CD4-positive, alpha-beta T cell (primary cell): ENCODE measurements around the gene REEP1. TPM values are rescaled to one million over a fixed set of nuclear protein-coding genes. Genes with fewer than 3 reads are reported as not detected.

Experiments
- ATAC-seq: fragments of 200-7000 bp; cut with Tn5 transposase; one replicate; pipeline ENCODE4 v1.10.0; 2022; ENCODE audit warnings: mild to moderate bottlenecking; ENCODE audit not compliant: poor library complexity
- CTCF ChIA-PET: fragments of 350-600 bp; sonication (Branson Sonifier 250); formaldehyde crosslinking; loops from one replicate; lab custom pipeline; 2021; ENCODE audit warnings: antibody characterized with exemption, inconsistent platforms; lab: Charles Lee
- POLR2A ChIA-PET: fragments of 350-600 bp; sonication (Branson Sonifier 250); formaldehyde crosslinking; loops from one replicate; lab custom pipeline; 2021; ENCODE audit warnings: antibody characterized with exemption, inconsistent platforms; lab: Charles Lee
- DNase-seq, 14 experiments: peaks; one replicate each; pipeline ENCODE4 v3.0.0-alpha.2; 2013 to 2020; ENCODE audit warnings: mixed read lengths in 2 of 14
- H3K27ac ChIP-seq, 2 donors: one replicate each; pipeline versions ENCODE4 v1.5.1 to v1.7.0; 2013; ENCODE audit warnings: low read length in 2 of 2, low read depth in 1 of 2, mild to moderate bottlenecking in 1 of 2
- H3K27me3 ChIP-seq, 2 experiments: 1 replicate in 1 of 2; 2 replicates in 1 of 2; pipeline versions ENCODE4 v1.6.1 to v1.7.0; 2013; ENCODE audit warnings: low read length in 2 of 2, control low read depth in 1 of 2, mild to moderate bottlenecking in 1 of 2, moderate library complexity in 1 of 2; ENCODE audit not compliant: insufficient read depth in 2 of 2, control insufficient read depth in 1 of 2
- H3K36me3 ChIP-seq: one replicate; pipeline ENCODE4 v1.6.1; 2013; ENCODE audit warnings: low read length, control low read depth; ENCODE audit not compliant: insufficient read depth
- H3K4me1 ChIP-seq: one replicate; pipeline ENCODE4 v1.6.1; 2013; ENCODE audit warnings: low read length, control low read depth; ENCODE audit not compliant: insufficient read depth
- H3K4me3 ChIP-seq: one replicate; pipeline ENCODE4 v1.5.1; 2013; ENCODE audit warnings: mild to moderate bottlenecking, low read length, moderate library complexity
- H3K9me3 ChIP-seq, 2 experiments: 1 replicate in 1 of 2; 2 replicates in 1 of 2; pipeline versions ENCODE4 v1.6.1 to v1.7.0; 2013; ENCODE audit warnings: low read length in 2 of 2, mild to moderate bottlenecking in 2 of 2, control low read depth in 1 of 2, moderate library complexity in 1 of 2; ENCODE audit not compliant: control insufficient read depth in 1 of 2, insufficient read depth in 1 of 2
- H3K27ac Mint-ChIP-seq: one replicate; pipeline ENCODE4 v1.8.0; 2020; ENCODE audit warnings: mixed read lengths
- H3K27me3 Mint-ChIP-seq: one replicate; pipeline ENCODE4 v1.8.0; 2021; ENCODE audit warnings: mixed read lengths
- H3K36me3 Mint-ChIP-seq: one replicate; pipeline ENCODE4 v1.8.0; 2021; ENCODE audit warnings: low read depth, mixed read lengths
- H3K4me1 Mint-ChIP-seq: one replicate; pipeline ENCODE4 v1.8.0; 2021; ENCODE audit warnings: low read depth, mixed read lengths
- H3K4me3 Mint-ChIP-seq: one replicate; pipeline ENCODE4 v1.8.0; 2020; ENCODE audit warnings: mild to moderate bottlenecking, mixed read lengths
- H3K9me3 Mint-ChIP-seq: one replicate; pipeline ENCODE4 v1.8.0; 2020; ENCODE audit warnings: mixed read lengths
- CTCF ChIP-seq: fragments of 200-600 bp; IDR thresholded peaks from one replicate; pipeline ENCODE4 v1.8.0; 2022; ENCODE audit warnings: antibody characterized with exemption, mild to moderate bottlenecking
- intact Hi-C, 2 experiments: fragments of 100-400 bp; cut with DNase I in 1 of 2; cut with micrococcal nuclease in 1 of 2; formaldehyde crosslinking; loops; one replicate each; pipeline versions ENCODE4 v1.15.1 to v1.9.0; 2023 to 2025; cut with DNase I, micrococcal nuclease
- total RNA-seq, 174 experiments: library from RNA in 2 of 174; stranded (reverse) in 2 of 174; gene quantifications; one replicate each; pipeline ENCODE4 v1.2.3 and lab custom pipeline; 2021 to 2026

The REEP1 gene
- total RNA-seq, 2 experiments from 2014 or later = not detected

- Histone ChIP-seq H3K27me3 (peaks cover 0 to 9% of the 10 kb centered on the region in 2 experiments), H3K36me3 (no peaks in the 10 kb centered on the region), H3K4me3 (no peak overlapping the region), H3K27ac (no peak overlapping the region), H3K4me1 (no peaks in the 10 kb centered on the region), H3K9me3 (no peaks in the 10 kb centered on the region)
- no peak for DNase-seq
- Mint-ChIP-seq H3K9me3 (no peaks in the 10 kb centered on the region), H3K36me3 (no peaks in the 10 kb centered on the region), H3K4me1 (no peaks in the 10 kb centered on the region), H3K27me3 (peaks cover 8% of the 10 kb centered on the region), H3K4me3 (no peak overlapping the region), H3K27ac (no peak overlapping the region)
- ChIA-PET CTCF (interaction anchor here (0.6 kb wide), 1 partner anchor 40 kb away, joined by 3 read pairs; no protein-coding TSS in a partner anchor), POLR2A (no interaction called here)
- ATAC-seq = no peak
- no peak for TF ChIP-seq CTCF
- intact Hi-C loops = no loop called here
These were observed 42.4 kb downstream of the REEP1 start for GRCh38 chr2:86295066-86295465.

GRCh38 chr2:86293612-86294011 is 43.8 kb downstream of the REEP1 start:
- no peak overlapping the region for H3K4me3 ChIP-seq
- H3K9me3 ChIP-seq = no peaks in the 10 kb centered on the region
- H3K9me3 Mint-ChIP-seq = no peaks in the 10 kb centered on the region
- H3K27me3 Mint-ChIP-seq = peaks cover 5% of the 10 kb centered on the region
- DNase-seq (no peak), ATAC-seq (no peak)
- ChIA-PET POLR2A (no interaction called here), CTCF (no interaction called here)
- intact Hi-C loops = no loop called here
- no peaks in the 10 kb centered on the region for H3K4me1 ChIP-seq
- H3K36me3 ChIP-seq = no peaks in the 10 kb centered on the region
- H3K4me1 Mint-ChIP-seq = no peaks in the 10 kb centered on the region
- H3K36me3 Mint-ChIP-seq = no peaks in the 10 kb centered on the region
- H3K4me3 Mint-ChIP-seq = no peak overlapping the region
- H3K27ac ChIP-seq = no peak overlapping the region
- peaks cover 0 to 6% of the 10 kb centered on the region in 2 experiments for H3K27me3 ChIP-seq
- H3K27ac Mint-ChIP-seq = no peak overlapping the region
- no peak for TF ChIP-seq CTCF

- H3K27ac Mint-ChIP-seq = no peak overlapping the region
- no peak overlapping the region for H3K27ac ChIP-seq
- ChIA-PET CTCF (no interaction called here), POLR2A (no interaction called here)
- H3K4me3 Mint-ChIP-seq = no peak overlapping the region
- ATAC-seq = no peak
- intact Hi-C loops = no loop called here
- DNase-seq = no peak
- no peak for TF ChIP-seq CTCF
- H3K9me3 ChIP-seq = no peaks in the 10 kb centered on the region
- H3K9me3 Mint-ChIP-seq = no peaks in the 10 kb centered on the region
- peaks cover 5% of the 10 kb centered on the region for H3K27me3 Mint-ChIP-seq
- no peaks in the 10 kb centered on the region for H3K4me1 ChIP-seq
- peaks cover 0 to 6% of the 10 kb centered on the region in 2 experiments for H3K27me3 ChIP-seq
- H3K36me3 ChIP-seq = no peaks in the 10 kb centered on the region
- H3K36me3 Mint-ChIP-seq = no peaks in the 10 kb centered on the region
- H3K4me3 ChIP-seq = no peak overlapping the region
- no peaks in the 10 kb centered on the region for H3K4me1 Mint-ChIP-seq
These were observed 44.6 kb downstream of the REEP1 start for GRCh38 chr2:86292571-86293515.
